Endometrial microvascular endothelial cells (primary cell): ENCODE measurements around the gene WDR72. TPM values are rescaled to one million over a fixed set of nuclear protein-coding genes. Genes with fewer than 3 reads are reported as not detected.
"Not testable (repeated sequence)": the region's sequence is repeated elsewhere in the genome, so short reads cannot be mapped to it uniquely, and the experiment has no call there.

ENCODE experiments used
- in situ Hi-C: cut with HindIII; loops from 2 replicates; pipeline ENCODE4 v1.10.0; 2017; ENCODE audit warnings: low sequenced_read_pairs, low pct_unique_long_range_greater_than_20kb; ENCODE audit errors: inconsistent ontology term
- total RNA-seq: library from RNA; depleted of rRNA; stranded (reverse); fragments of >200 nt; gene quantifications from one replicate; pipeline ENCODE4 v1.2.3, GENCODE V29; 2015; ENCODE audit errors: inconsistent ontology term

WDR72 gene
- total RNA-seq, 1 donor from 2014 or later, result not detected

GRCh38 chr15:53559364-53560277 lies 199.8 kb downstream of the WDR72 start:
- in situ Hi-C loops, result no loop called here

GRCh38 chr15:53558384-53558783 lies 201.1 kb downstream of the WDR72 start:
- in situ Hi-C loops, result no loop called here

- in situ Hi-C loops, result no loop called here
These were observed 204.2 kb downstream of the WDR72 start for GRCh38 chr15:53555226-53555625.

GRCh38 chr15:53549697-53550305 lies 209.7 kb downstream of the WDR72 start:
- in situ Hi-C loops, result no loop called here

GRCh38 chr15:53548236-53548635 lies 211.2 kb downstream of the WDR72 start:
- in situ Hi-C loops, result no loop called here

- in situ Hi-C loops, result not testable (repeated sequence)
These were observed 218.7 kb downstream of the WDR72 start for GRCh38 chr15:53540626-53541300.

GRCh38 chr15:53539878-53540277 lies 219.6 kb downstream of the WDR72 start:
- in situ Hi-C loops, result no loop called here

- in situ Hi-C loops, result no loop called here
These were observed 222.9 kb downstream of the WDR72 start for GRCh38 chr15:53536479-53537120.

GRCh38 chr15:53535886-53536285 lies 223.6 kb downstream of the WDR72 start:
- in situ Hi-C loops, result no loop called here

GRCh38 chr15:53534105-53534839 lies 225.2 kb downstream of the WDR72 start:
- in situ Hi-C loops, result no loop called here

GRCh38 chr15:53530761-53531160 lies 228.7 kb downstream of the WDR72 start:
- in situ Hi-C loops, result no loop called here

- in situ Hi-C loops, result no loop called here
These were observed 231.5 kb downstream of the WDR72 start for GRCh38 chr15:53527996-53528395.

GRCh38 chr15:53525894-53526293 lies 233.6 kb downstream of the WDR72 start:
- in situ Hi-C loops, result no loop called here

GRCh38 chr15:53522991-53523390 lies 236.5 kb downstream of the WDR72 start:
- in situ Hi-C loops, result no loop called here

GRCh38 chr15:53520996-53521395 lies 238.5 kb downstream of the WDR72 start:
- in situ Hi-C loops, result no loop called here

- in situ Hi-C loops, result no loop called here
These were observed 246.0 kb downstream of the WDR72 start for GRCh38 chr15:53513431-53513830.

GRCh38 chr15:53512029-53512428 lies 247.4 kb downstream of the WDR72 start:
- in situ Hi-C loops, result no loop called here

- in situ Hi-C loops, result no loop called here
These were observed 248.3 kb downstream of the WDR72 start for GRCh38 chr15:53511175-53511574.

- in situ Hi-C loops, result no loop called here
These were observed 253.1 kb downstream of the WDR72 start for GRCh38 chr15:53506370-53506769.
